ENCODE results near the gene GNMT. TPM values are rescaled to one million over a fixed set of nuclear protein-coding genes. Genes with fewer than 3 reads are reported as not detected.

GNMT gene
- total and polyA plus RNA-seq, 4 donors, result 10.5 to 163 (median 130) TPM

DNA sequence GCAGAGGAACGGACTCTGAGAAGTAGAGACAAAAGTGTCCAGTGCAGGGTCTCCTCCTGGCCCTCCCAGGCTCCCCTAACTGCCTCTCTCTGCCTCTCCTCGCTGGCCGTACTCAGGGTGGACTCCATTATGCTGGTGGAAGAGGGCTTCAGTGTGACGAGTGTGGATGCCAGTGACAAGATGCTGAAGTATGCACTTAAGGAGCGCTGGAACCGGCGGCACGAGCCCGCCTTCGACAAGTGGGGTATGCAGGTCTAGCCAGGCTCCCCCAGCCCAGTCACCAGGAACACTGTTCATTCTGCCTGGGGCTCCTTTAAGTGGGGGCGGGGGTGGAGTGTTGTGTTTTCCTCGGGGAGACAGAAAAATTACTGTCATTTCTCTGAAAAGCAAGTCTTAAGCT lies 1.5 kb downstream of the GNMT start:
- 88% methylated on average over 12 of the region's 12 CpGs for whole genome bisulfite sequencing
- H3K4me3 ChIP-seq (ENCODE audit: low read depth in 1 of 3, low read length in 3 of 3), result no peak overlapping the region

DNA sequence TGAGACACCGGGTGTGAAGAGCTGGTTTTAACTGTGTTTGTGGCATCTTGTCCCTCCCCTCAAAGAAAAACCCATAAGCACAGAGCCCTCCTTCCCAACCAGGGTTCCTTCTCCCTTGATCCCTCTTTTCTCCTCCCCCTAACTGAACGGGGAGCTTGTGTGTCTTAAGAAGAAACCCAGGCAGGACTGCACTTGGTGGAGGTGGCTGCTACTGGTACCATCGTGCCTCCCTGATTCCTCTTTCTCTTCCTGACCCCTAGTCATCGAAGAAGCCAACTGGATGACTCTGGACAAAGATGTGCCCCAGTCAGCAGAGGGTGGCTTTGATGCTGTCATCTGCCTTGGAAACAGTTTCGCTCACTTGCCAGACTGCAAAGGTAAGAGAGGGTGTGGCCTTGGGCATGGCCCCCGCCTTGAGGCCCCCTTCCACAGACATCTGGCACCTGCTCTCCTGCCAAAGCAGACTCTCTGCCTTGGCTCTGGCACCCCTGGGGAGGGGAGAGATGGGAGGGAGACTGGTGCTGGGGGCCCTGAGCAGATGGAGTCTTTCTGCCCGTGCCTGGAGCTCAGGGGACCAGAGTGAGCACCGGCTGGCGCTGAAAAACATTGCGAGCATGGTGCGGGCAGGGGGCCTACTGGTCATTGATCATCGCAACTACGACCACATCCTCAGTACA lies 2.1 kb downstream of the GNMT start:
- Histone ChIP-seq H3K9me3 (ENCODE audit: control insufficient read depth in 4 of 4, low read length in 3 of 4) (no peaks in the 10 kb centered on the region), H3K27ac (ENCODE audit: low read depth in 1 of 2, low read length in 2 of 2) (no peak overlapping the region), H3K9ac (ENCODE audit: low read depth in 1 of 2, low read length in 2 of 2) (no peak overlapping the region), H3K4me1 (ENCODE audit: control insufficient read depth in 4 of 4, insufficient read depth in 4 of 4, low read length in 3 of 4) (peaks cover 3 to 32% (median 26%) of the 10 kb centered on the region in 4 donors), H3K27me3 (ENCODE audit: control insufficient read depth in 4 of 4, insufficient read depth in 4 of 4, low read length in 3 of 4) (no peaks in the 10 kb centered on the region), H3K4me3 (ENCODE audit: low read depth in 1 of 3, low read length in 3 of 3) (no peak overlapping the region), H3K36me3 (ENCODE audit: control insufficient read depth in 4 of 4, insufficient read depth in 3 of 4, low read depth in 1 of 4, low read length in 3 of 4) (peaks cover 6 to 40% (median 25%) of the 10 kb centered on the region in 4 donors)
- WGBS, result 90% methylated on average over 13 of the region's 13 CpGs
- TF ChIP-seq, protein P1, sequence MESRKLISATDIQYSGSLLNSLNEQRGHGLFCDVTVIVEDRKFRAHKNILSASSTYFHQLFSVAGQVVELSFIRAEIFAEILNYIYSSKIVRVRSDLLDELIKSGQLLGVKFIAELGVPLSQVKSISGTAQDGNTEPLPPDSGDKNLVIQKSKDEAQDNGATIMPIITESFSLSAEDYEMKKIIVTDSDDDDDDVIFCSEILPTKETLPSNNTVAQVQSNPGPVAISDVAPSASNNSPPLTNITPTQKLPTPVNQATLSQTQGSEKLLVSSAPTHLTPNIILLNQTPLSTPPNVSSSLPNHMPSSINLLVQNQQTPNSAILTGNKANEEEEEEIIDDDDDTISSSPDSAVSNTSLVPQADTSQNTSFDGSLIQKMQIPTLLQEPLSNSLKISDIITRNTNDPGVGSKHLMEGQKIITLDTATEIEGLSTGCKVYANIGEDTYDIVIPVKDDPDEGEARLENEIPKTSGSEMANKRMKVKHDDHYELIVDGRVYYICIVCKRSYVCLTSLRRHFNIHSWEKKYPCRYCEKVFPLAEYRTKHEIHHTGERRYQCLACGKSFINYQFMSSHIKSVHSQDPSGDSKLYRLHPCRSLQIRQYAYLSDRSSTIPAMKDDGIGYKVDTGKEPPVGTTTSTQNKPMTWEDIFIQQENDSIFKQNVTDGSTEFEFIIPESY (IDR thresholded peaks at IDR 0.05), result no peak
- no peak for TF ChIP-seq GABPA (IDR thresholded peaks at IDR 0.05 in 1 of 2, conservative IDR thresholded peaks at IDR 0.05 in 1 of 2)
- TF ChIP-seq, protein P2, sequence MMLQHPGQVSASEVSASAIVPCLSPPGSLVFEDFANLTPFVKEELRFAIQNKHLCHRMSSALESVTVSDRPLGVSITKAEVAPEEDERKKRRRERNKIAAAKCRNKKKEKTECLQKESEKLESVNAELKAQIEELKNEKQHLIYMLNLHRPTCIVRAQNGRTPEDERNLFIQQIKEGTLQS (IDR thresholded peaks at IDR 0.05), result no peak
- TF ChIP-seq SP1 (IDR thresholded peaks at IDR 0.05), result no peak
- no peak for DNase-seq (ENCODE audit: low spot score)

More for the DNA sequence above, 1.5 kb downstream of the GNMT start:
- DNase-seq (ENCODE audit: low spot score), result no peak
- Histone ChIP-seq H3K9me3 (ENCODE audit: control insufficient read depth in 4 of 4, low read length in 3 of 4) (no peaks in the 10 kb centered on the region), H3K27ac (ENCODE audit: low read depth in 1 of 2, low read length in 2 of 2) (peak overlapping the region in 1 of 2 donors; percentile 10), H3K27me3 (ENCODE audit: control insufficient read depth in 4 of 4, insufficient read depth in 4 of 4, low read length in 3 of 4) (no peaks in the 10 kb centered on the region), H3K4me1 (ENCODE audit: control insufficient read depth in 4 of 4, insufficient read depth in 4 of 4, low read length in 3 of 4) (peaks cover 3 to 32% (median 26%) of the 10 kb centered on the region in 4 donors), H3K9ac (ENCODE audit: low read depth in 1 of 2, low read length in 2 of 2) (no peak overlapping the region), H3K36me3 (ENCODE audit: control insufficient read depth in 4 of 4, insufficient read depth in 3 of 4, low read depth in 1 of 4, low read length in 3 of 4) (peaks cover 6 to 37% (median 23%) of the 10 kb centered on the region in 4 donors)
- TF ChIP-seq, protein P3, sequence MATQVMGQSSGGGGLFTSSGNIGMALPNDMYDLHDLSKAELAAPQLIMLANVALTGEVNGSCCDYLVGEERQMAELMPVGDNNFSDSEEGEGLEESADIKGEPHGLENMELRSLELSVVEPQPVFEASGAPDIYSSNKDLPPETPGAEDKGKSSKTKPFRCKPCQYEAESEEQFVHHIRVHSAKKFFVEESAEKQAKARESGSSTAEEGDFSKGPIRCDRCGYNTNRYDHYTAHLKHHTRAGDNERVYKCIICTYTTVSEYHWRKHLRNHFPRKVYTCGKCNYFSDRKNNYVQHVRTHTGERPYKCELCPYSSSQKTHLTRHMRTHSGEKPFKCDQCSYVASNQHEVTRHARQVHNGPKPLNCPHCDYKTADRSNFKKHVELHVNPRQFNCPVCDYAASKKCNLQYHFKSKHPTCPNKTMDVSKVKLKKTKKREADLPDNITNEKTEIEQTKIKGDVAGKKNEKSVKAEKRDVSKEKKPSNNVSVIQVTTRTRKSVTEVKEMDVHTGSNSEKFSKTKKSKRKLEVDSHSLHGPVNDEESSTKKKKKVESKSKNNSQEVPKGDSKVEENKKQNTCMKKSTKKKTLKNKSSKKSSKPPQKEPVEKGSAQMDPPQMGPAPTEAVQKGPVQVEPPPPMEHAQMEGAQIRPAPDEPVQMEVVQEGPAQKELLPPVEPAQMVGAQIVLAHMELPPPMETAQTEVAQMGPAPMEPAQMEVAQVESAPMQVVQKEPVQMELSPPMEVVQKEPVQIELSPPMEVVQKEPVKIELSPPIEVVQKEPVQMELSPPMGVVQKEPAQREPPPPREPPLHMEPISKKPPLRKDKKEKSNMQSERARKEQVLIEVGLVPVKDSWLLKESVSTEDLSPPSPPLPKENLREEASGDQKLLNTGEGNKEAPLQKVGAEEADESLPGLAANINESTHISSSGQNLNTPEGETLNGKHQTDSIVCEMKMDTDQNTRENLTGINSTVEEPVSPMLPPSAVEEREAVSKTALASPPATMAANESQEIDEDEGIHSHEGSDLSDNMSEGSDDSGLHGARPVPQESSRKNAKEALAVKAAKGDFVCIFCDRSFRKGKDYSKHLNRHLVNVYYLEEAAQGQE (IDR thresholded peaks at IDR 0.05), result no peak
- no peak for TF ChIP-seq HNF4G (IDR thresholded peaks at IDR 0.05)
- no peak for TF ChIP-seq NR2F2 (IDR thresholded peaks at IDR 0.05)
- no peak for TF ChIP-seq RAD21 (IDR thresholded peaks at IDR 0.05)
- no peak for TF ChIP-seq TAF1 (conservative IDR thresholded peaks at IDR 0.05)
- TF ChIP-seq GABPA (IDR thresholded peaks at IDR 0.05 in 1 of 2, conservative IDR thresholded peaks at IDR 0.05 in 1 of 2), result no peak

DNA sequence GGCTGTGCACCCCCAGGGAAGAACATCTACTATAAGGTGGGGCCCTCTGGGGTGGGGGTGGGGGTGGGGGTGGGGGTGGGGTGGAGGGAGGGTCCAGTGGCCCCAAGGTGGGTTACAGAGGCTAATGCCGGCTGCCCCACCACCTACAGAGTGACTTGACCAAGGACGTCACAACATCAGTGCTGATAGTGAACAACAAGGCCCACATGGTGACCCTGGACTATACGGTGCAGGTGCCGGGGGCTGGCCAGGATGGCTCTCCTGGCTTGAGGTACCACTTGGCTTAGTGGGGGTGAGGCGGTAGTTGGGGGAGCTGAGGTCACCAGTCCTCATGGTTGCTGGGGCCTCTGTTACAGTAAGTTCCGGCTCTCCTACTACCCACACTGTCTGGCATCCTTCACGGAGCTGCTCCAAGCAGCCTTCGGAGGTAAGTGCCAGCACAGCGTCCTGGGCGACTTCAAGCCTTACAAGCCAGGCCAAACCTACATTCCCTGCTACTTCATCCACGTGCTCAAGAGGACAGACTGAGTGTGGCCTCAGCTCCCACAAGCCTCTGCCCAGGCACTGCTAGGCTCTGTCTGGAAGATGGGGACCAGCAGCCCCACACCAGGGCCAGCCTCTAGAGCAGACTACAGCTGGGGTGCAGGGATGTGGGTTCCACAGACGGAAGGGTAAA lies 2.8 kb downstream of the GNMT start:
- Histone ChIP-seq H3K27ac (ENCODE audit: low read depth in 1 of 2, low read length in 2 of 2) (no peak overlapping the region), H3K4me1 (ENCODE audit: control insufficient read depth in 4 of 4, insufficient read depth in 4 of 4, low read length in 3 of 4) (peaks cover 3 to 32% (median 26%) of the 10 kb centered on the region in 4 donors), H3K9me3 (ENCODE audit: control insufficient read depth in 4 of 4, low read length in 3 of 4) (no peaks in the 10 kb centered on the region), H3K9ac (ENCODE audit: low read depth in 1 of 2, low read length in 2 of 2) (no peak overlapping the region), H3K27me3 (ENCODE audit: control insufficient read depth in 4 of 4, insufficient read depth in 4 of 4, low read length in 3 of 4) (no peaks in the 10 kb centered on the region), H3K36me3 (ENCODE audit: control insufficient read depth in 4 of 4, insufficient read depth in 3 of 4, low read depth in 1 of 4, low read length in 3 of 4) (peaks cover 9 to 41% (median 25%) of the 10 kb centered on the region in 4 donors), H3K4me3 (ENCODE audit: low read depth in 1 of 3, low read length in 3 of 3) (no peak overlapping the region)
- TF ChIP-seq YY1 (IDR thresholded peaks at IDR 0.05), result no peak
- 85% methylated on average over 12 of the region's 12 CpGs for WGBS
- no peak for DNase-seq (ENCODE audit: low spot score)
